H1 (cell line): ENCODE measurements around the gene KLHL40. TPM values are rescaled to one million over a fixed set of nuclear protein-coding genes. Genes with fewer than 3 reads are reported as not detected.

ENCODE experiments used
- BACH1 ChIP-seq: IDR thresholded peaks from 2 replicates; pipeline ENCODE4 v1.6.1; 2012; ENCODE audit warnings: low read length, improper control_type of control experiment
- CHD2 ChIP-seq: IDR thresholded peaks from 2 replicates; pipeline ENCODE4 v1.6.1; 2012; ENCODE audit warnings: low read length, improper control_type of control experiment
- MAFK ChIP-seq: IDR thresholded peaks from 2 replicates; pipeline ENCODE4 v1.6.1; 2012; ENCODE audit warnings: low read depth, mild to moderate bottlenecking, improper control_type of control experiment, low read length
- PHF8 ChIP-seq: fragments of 200-600 bp; sonication (generic); conservative IDR thresholded peaks from 2 replicates; pipeline ENCODE4 v1.7.1; 2012; ENCODE audit warnings: low read depth, mild to moderate bottlenecking, inconsistent platforms, low read length, moderate library complexity
- RAD21 ChIP-seq, 2 experiments: IDR thresholded peaks in 1 of 2; conservative IDR thresholded peaks in 1 of 2; 2 replicates each; pipeline ENCODE4 v1.6.1; 2011; ENCODE audit warnings: low read depth in 2 of 2, low read length in 2 of 2, improper control_type of control experiment in 1 of 2, inconsistent platforms in 1 of 2, mild to moderate bottlenecking in 1 of 2, moderate library complexity in 1 of 2
- SIN3A ChIP-seq, 2 experiments: IDR thresholded peaks in 1 of 2; conservative IDR thresholded peaks in 1 of 2; 2 replicates each; pipeline ENCODE4 v1.6.1; 2011 to 2012; ENCODE audit warnings: low read length in 2 of 2, improper control_type of control experiment in 1 of 2, low read depth in 1 of 2, mild to moderate bottlenecking in 1 of 2
- TBP ChIP-seq: IDR thresholded peaks from 2 replicates; pipeline ENCODE4 v1.6.1; 2011; ENCODE audit warnings: low read depth, low read length, improper control_type of control experiment
- TCF12 ChIP-seq: IDR thresholded peaks from 2 replicates; pipeline ENCODE4 v1.6.1; 2011; ENCODE audit warnings: low read depth, mild to moderate bottlenecking, low read length
- polyA plus RNA-seq, 7 experiments: library from polyadenylated mRNA; depleted of rRNA in 3 of 7; stranded (reverse) in 5 of 7; unstranded in 2 of 7; fragments of >200 nt in 5 of 7; fragments of 200-250 nt in 2 of 7; gene quantifications; 1 replicate in 5 of 7; 2 replicates in 1 of 7; 4 replicates in 1 of 7; pipeline versions ENCODE4 v1.2.1 to v1.2.3, GENCODE V29; 2011 to 2013; ENCODE audit warnings: missing spikeins in 2 of 7, mixed read lengths in 2 of 7
- total RNA-seq: library from RNA; stranded (reverse); fragmentation: NEBNext Ultra II Directional; extraction: Animal tissue kit (Norgen Biotek cat#: 25700); gene quantifications from 2 replicates; pipeline ENCODE4 v1.2.1, GENCODE V29; 2021
- TF ChIP-seq, protein P1 (sequence below): fragments of 300-600 bp; sonication (generic); IDR thresholded peaks from 2 replicates; pipeline ENCODE4 v1.7.1; 2012; ENCODE audit warnings: low read length, moderate library complexity, mild to moderate bottlenecking, inconsistent platforms; ENCODE audit not compliant: insufficient replicate concordance

KLHL40 gene
- total and polyA plus RNA-seq, 2 of the 8 experiments (the other 6 are each of a cell fraction or from before 2014, with no cell fraction given): 0.02 TPM; not detected in 1

- TF ChIP-seq, protein P1, sequence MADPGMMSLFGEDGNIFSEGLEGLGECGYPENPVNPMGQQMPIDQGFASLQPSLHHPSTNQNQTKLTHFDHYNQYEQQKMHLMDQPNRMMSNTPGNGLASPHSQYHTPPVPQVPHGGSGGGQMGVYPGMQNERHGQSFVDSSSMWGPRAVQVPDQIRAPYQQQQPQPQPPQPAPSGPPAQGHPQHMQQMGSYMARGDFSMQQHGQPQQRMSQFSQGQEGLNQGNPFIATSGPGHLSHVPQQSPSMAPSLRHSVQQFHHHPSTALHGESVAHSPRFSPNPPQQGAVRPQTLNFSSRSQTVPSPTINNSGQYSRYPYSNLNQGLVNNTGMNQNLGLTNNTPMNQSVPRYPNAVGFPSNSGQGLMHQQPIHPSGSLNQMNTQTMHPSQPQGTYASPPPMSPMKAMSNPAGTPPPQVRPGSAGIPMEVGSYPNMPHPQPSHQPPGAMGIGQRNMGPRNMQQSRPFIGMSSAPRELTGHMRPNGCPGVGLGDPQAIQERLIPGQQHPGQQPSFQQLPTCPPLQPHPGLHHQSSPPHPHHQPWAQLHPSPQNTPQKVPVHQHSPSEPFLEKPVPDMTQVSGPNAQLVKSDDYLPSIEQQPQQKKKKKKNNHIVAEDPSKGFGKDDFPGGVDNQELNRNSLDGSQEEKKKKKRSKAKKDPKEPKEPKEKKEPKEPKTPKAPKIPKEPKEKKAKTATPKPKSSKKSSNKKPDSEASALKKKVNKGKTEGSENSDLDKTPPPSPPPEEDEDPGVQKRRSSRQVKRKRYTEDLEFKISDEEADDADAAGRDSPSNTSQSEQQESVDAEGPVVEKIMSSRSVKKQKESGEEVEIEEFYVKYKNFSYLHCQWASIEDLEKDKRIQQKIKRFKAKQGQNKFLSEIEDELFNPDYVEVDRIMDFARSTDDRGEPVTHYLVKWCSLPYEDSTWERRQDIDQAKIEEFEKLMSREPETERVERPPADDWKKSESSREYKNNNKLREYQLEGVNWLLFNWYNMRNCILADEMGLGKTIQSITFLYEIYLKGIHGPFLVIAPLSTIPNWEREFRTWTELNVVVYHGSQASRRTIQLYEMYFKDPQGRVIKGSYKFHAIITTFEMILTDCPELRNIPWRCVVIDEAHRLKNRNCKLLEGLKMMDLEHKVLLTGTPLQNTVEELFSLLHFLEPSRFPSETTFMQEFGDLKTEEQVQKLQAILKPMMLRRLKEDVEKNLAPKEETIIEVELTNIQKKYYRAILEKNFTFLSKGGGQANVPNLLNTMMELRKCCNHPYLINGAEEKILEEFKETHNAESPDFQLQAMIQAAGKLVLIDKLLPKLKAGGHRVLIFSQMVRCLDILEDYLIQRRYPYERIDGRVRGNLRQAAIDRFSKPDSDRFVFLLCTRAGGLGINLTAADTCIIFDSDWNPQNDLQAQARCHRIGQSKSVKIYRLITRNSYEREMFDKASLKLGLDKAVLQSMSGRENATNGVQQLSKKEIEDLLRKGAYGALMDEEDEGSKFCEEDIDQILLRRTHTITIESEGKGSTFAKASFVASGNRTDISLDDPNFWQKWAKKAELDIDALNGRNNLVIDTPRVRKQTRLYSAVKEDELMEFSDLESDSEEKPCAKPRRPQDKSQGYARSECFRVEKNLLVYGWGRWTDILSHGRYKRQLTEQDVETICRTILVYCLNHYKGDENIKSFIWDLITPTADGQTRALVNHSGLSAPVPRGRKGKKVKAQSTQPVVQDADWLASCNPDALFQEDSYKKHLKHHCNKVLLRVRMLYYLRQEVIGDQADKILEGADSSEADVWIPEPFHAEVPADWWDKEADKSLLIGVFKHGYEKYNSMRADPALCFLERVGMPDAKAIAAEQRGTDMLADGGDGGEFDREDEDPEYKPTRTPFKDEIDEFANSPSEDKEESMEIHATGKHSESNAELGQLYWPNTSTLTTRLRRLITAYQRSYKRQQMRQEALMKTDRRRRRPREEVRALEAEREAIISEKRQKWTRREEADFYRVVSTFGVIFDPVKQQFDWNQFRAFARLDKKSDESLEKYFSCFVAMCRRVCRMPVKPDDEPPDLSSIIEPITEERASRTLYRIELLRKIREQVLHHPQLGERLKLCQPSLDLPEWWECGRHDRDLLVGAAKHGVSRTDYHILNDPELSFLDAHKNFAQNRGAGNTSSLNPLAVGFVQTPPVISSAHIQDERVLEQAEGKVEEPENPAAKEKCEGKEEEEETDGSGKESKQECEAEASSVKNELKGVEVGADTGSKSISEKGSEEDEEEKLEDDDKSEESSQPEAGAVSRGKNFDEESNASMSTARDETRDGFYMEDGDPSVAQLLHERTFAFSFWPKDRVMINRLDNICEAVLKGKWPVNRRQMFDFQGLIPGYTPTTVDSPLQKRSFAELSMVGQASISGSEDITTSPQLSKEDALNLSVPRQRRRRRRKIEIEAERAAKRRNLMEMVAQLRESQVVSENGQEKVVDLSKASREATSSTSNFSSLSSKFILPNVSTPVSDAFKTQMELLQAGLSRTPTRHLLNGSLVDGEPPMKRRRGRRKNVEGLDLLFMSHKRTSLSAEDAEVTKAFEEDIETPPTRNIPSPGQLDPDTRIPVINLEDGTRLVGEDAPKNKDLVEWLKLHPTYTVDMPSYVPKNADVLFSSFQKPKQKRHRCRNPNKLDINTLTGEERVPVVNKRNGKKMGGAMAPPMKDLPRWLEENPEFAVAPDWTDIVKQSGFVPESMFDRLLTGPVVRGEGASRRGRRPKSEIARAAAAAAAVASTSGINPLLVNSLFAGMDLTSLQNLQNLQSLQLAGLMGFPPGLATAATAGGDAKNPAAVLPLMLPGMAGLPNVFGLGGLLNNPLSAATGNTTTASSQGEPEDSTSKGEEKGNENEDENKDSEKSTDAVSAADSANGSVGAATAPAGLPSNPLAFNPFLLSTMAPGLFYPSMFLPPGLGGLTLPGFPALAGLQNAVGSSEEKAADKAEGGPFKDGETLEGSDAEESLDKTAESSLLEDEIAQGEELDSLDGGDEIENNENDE: no peak
- TF ChIP-seq CHD2: no peak
- TF ChIP-seq PHF8: peak; percentile 76
- 0 out of 4 replicates have a peak, but pooled peaks of 1 of the 2 experiments have one; percentile 57 for TF ChIP-seq SIN3A (conservative IDR thresholded peaks at IDR 0.05 in 1 of 2, IDR thresholded peaks at IDR 0.05 in 1 of 2; ENCODE audit: low read depth in 1 of 2, low read length in 2 of 2)
- peak; percentile 27 to 38; a peak in 3 of 4 replicates for TF ChIP-seq RAD21 (IDR thresholded peaks at IDR 0.05 in 1 of 2, conservative IDR thresholded peaks at IDR 0.05 in 1 of 2; ENCODE audit: low read depth in 2 of 2, low read length in 2 of 2)
- peak; percentile 25; the same call in 1 of the 2 replicates for TF ChIP-seq BACH1
- 0 out of 2 replicates have a peak, but pooled peaks have one; percentile 52 for TF ChIP-seq TCF12
- no peak for TF ChIP-seq MAFK
- TF ChIP-seq TBP: no peak
Observed at GRCh38 chr3:42654331-42655201, 30.8 kb upstream of the KLHL40 start (continued).
